Measurements from ENCODE around the gene STEAP2. TPM values are rescaled to one million over a fixed set of nuclear protein-coding genes. Genes with fewer than 3 reads are reported as not detected.
"Not testable (repeated sequence)": the region's sequence is repeated elsewhere in the genome, so short reads cannot be mapped to it uniquely, and the experiment has no call there.

Gene STEAP2
- total and polyA plus RNA-seq, 8 donors: 2.3 to 10.7 (median 7.3) TPM

DNA sequence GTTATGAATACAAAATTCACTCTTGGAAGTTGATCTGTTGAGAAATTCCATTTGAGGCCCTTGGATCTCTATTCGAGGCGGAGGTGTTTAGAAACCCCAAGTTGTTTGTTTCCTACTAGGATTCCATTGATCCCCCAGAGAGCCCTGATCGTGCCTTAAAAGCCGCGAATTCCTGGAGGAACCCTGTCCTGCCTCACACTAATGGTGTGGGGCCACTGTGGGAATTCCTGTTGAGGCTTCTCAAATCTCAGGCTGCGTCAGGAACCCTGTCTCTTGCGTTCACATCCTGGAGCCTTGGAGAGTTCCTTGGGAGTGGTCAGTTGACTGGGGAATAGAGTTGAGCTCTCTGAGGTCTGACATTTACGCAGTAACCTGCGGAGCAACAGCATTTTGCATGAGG is 34.6 kb downstream of the STEAP2 start:
- DNase-seq: no peak
- Histone ChIP-seq H3K36me3 (no peaks in the 10 kb centered on the region), H3K9me3 (no peaks in the 10 kb centered on the region), H3K27ac (no peak overlapping the region), H3K4me3 (peak overlapping the region in 2 of 4 donors; percentile 75 to 98), H3K4me1 (peaks cover 0 to 7% (median 0%) of the 10 kb centered on the region in 3 donors), H3K27me3 (no peaks in the 10 kb centered on the region)
- TF ChIP-seq, protein P1, sequence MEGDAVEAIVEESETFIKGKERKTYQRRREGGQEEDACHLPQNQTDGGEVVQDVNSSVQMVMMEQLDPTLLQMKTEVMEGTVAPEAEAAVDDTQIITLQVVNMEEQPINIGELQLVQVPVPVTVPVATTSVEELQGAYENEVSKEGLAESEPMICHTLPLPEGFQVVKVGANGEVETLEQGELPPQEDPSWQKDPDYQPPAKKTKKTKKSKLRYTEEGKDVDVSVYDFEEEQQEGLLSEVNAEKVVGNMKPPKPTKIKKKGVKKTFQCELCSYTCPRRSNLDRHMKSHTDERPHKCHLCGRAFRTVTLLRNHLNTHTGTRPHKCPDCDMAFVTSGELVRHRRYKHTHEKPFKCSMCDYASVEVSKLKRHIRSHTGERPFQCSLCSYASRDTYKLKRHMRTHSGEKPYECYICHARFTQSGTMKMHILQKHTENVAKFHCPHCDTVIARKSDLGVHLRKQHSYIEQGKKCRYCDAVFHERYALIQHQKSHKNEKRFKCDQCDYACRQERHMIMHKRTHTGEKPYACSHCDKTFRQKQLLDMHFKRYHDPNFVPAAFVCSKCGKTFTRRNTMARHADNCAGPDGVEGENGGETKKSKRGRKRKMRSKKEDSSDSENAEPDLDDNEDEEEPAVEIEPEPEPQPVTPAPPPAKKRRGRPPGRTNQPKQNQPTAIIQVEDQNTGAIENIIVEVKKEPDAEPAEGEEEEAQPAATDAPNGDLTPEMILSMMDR (IDR thresholded peaks at IDR 0.05): no peak
- intact Hi-C loops (cut with DNase I): loop anchor here in 1 of 3 donors (10.0 kb wide), 1 partner anchor 81 kb away; no protein-coding TSS in a partner anchor
- WGBS, 2 donors: 24 to 28% methylated on average over 9 of the region's 9 CpGs
- no peak for ATAC-seq
- no peak for FAIRE-seq

DNA sequence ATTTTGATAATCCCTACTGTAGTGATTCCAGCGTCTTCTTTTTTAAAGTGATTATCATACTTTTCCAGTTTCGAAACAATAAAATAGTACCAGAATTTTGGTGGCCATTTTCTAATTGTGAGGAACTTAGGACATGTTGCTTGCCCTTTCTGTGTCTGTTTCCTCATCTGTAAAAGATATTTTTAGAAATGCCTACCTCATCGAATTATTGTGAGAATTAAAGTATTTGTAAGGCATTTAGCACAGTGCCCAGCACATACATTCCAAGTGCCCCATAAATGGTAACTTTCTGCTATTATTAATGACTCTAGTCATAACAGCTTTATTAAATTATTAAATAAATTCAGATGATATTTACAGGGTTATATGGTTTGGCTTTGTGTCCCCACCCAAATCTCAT is 37.2 kb downstream of the STEAP2 start:
- H3K36me3 ChIP-seq: no peaks in the 10 kb centered on the region
- H3K27ac ChIP-seq: no peak overlapping the region
- H3K9me3 ChIP-seq: no peaks in the 10 kb centered on the region
- TF ChIP-seq, protein P1 (IDR thresholded peaks at IDR 0.05): no peak
- FAIRE-seq (no peak), ATAC-seq (no peak), DNase-seq (no peak)
- no peaks in the 10 kb centered on the region for H3K27me3 ChIP-seq
- intact Hi-C loops (cut with DNase I): loop anchor here in 1 of 3 donors (10.0 kb wide), 1 partner anchor 84 kb away; no protein-coding TSS in a partner anchor
- 71 to 79% methylated on average over 3 of the region's 3 CpGs for WGBS, 2 donors
- H3K4me1 ChIP-seq: peaks cover 0 to 7% (median 0%) of the 10 kb centered on the region in 3 donors
- no peak overlapping the region for H3K4me3 ChIP-seq

DNA sequence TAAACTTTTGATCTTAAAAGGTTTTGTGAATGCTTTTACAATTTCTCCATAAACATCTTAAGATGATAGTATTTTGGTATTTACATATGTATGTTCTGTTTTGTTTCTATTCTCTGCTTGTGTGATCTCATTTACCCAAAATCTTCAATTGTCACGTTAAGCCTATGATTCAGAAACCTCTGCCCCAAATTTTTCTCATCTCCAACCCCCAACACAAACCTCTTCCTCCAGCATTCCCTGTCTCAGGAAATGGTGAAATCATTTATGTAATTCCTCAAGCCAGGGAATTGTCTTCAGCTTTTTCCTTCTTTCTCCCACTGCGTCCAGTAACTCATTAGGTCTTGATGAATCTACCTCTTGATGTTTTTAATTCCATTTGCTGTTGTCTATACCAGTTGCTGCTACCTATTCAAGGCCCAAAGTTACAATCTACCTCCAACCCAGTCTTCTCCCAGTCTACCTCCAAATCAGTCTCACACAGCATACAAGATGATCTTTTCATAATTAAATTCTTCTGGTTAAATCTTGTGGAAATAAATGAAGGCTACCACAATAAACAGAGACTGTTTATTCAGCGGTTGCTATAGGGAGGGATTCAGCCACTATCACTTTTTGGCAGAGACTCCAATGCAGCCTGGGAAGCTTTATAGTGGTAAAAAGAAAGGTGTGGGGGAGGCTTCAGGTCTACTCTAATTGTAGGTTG is 39.2 kb downstream of the STEAP2 start:
- Histone ChIP-seq H3K27ac (no peak overlapping the region), H3K27me3 (no peaks in the 10 kb centered on the region), H3K4me3 (no peak overlapping the region), H3K36me3 (no peaks in the 10 kb centered on the region), H3K4me1 (peaks cover 0 to 6% (median 0%) of the 10 kb centered on the region in 3 donors), H3K9me3 (no peaks in the 10 kb centered on the region)
- FAIRE-seq (no peak), ATAC-seq (peak in 1 of 4 donors; percentile 31), DNase-seq (no peak)
- 64% methylated on average over 3 of the region's 3 CpGs for WGBS, 2 donors
- intact Hi-C loops (cut with DNase I): no loop called here
- TF ChIP-seq, protein P1 (IDR thresholded peaks at IDR 0.05): no peak

DNA sequence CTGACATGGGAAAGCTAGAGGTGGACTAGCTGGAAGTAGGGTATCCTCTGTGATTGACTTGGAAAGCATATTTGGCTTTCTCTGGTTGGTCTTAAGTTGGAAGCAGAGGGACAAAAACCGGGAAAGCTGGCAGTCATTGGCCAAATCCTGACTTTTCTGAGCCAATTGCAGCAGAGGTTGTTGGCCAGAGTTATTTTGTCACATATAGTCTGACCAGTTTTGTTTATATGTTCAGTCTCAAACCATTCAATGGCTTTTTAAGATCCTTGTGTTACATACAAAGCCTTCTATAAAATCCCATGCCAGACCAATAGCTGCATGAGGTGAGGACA is 39.7 kb downstream of the STEAP2 start:
- no peak overlapping the region for H3K4me3 ChIP-seq
- H3K27me3 ChIP-seq: no peaks in the 10 kb centered on the region
- H3K4me1 ChIP-seq: peaks cover 0 to 1% (median 0%) of the 10 kb centered on the region in 3 donors
- 74 to 76% methylated on average over 1 of the region's 1 CpG for WGBS, 2 donors
- H3K36me3 ChIP-seq: no peaks in the 10 kb centered on the region
- FAIRE-seq (no peak), ATAC-seq (no peak), DNase-seq (no peak)
- H3K27ac ChIP-seq: no peak overlapping the region
- intact Hi-C loops (cut with DNase I): no loop called here
- TF ChIP-seq, protein P1 (IDR thresholded peaks at IDR 0.05): no peak
- no peaks in the 10 kb centered on the region for H3K9me3 ChIP-seq

DNA sequence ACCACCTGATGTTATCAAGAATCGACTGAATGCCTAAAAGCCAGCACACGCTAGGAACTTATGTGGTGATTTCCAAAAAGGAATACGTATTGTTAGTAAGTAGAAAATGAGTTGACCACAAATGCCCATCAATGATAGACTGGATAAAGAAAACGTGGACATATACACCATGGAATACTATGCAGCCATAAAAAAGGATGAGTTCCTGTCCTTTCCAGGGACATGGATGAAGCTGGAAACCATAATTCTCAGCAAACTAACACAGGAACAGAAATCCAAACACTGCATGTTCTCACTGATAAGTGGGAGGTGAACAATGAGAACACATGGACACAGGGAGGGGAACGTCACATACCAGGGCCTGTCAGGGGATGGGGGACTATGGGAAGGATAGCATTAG is 44.5 kb downstream of the STEAP2 start:
- H3K4me1 ChIP-seq; H3K9me3 ChIP-seq; ATAC-seq; intact Hi-C loops (cut with DNase I); H3K27ac ChIP-seq; DNase-seq; FAIRE-seq; H3K27me3 ChIP-seq; H3K4me3 ChIP-seq; H3K36me3 ChIP-seq: not testable (repeated sequence)
- 93 to 97% methylated on average over 5 of the region's 5 CpGs for WGBS, 2 donors

All from pancreas (tissue), 10 donors.